Brain microvascular endothelial cell (primary cell): ENCODE results near the gene CCDC12.

Source experiments
- DNase-seq: peaks from one replicate; pipeline ENCODE4 v3.0.0-alpha.2; 2020
- H3K27ac ChIP-seq: fragments of 250-450 bp; sonication (Bioruptor Pico); 2 replicates; pipeline ENCODE4 v1.5.1; 2020; ENCODE audit warnings: mild to moderate bottlenecking, moderate library complexity
- H3K27me3 ChIP-seq: fragments of 250-450 bp; sonication (Bioruptor Pico); replicated peaks from 2 replicates; pipeline ENCODE4 v1.5.1; 2020; ENCODE audit warnings: mild to moderate bottlenecking
- H3K36me3 ChIP-seq: fragments of 250-450 bp; sonication (Bioruptor Pico); replicated peaks from 2 replicates; pipeline ENCODE4 v1.5.1; 2020; ENCODE audit warnings: mild to moderate bottlenecking
- H3K4me3 ChIP-seq: 2 replicates; pipeline ENCODE4 v1.5.1; 2011; ENCODE audit warnings: low read depth, mild to moderate bottlenecking, control low read depth, low read length, moderate library complexity
- CTCF ChIP-seq: IDR thresholded peaks from 2 replicates; pipeline ENCODE4 v1.5.1; 2011; ENCODE audit warnings: low read depth, mild to moderate bottlenecking, moderate library complexity, low read length, control low read depth, inconsistent platforms; ENCODE audit errors: missing control alignments
- in situ Hi-C: cut with HindIII; loops from 2 replicates; pipeline ENCODE4 v1.10.0; 2017; ENCODE audit warnings: low sequenced_read_pairs, low pct_ligation_motif_present

Gene CCDC12

GRCh38 chr3:46986782-46987310 is 10.3 kb upstream of the CCDC12 start:
- no peaks in the 10 kb centered on the region for H3K36me3 ChIP-seq
- in situ Hi-C loops = no loop called here
- H3K27me3 ChIP-seq = no peaks in the 10 kb centered on the region
- no peak overlapping the region for H3K4me3 ChIP-seq
- no peak overlapping the region for H3K27ac ChIP-seq
- no peak for TF ChIP-seq CTCF
- no peak for DNase-seq

- Histone ChIP-seq H3K27me3 (no peaks in the 10 kb centered on the region), H3K4me3 (no peak overlapping the region), H3K36me3 (no peaks in the 10 kb centered on the region), H3K27ac (no peak overlapping the region)
- no peak for TF ChIP-seq CTCF
- no peak for DNase-seq
- in situ Hi-C loops = no loop called here
These were observed 9.6 kb upstream of the CCDC12 start for GRCh38 chr3:46986055-46986730.

- H3K36me3 ChIP-seq = no peaks in the 10 kb centered on the region
- TF ChIP-seq CTCF = no peak
- DNase-seq = no peak
- H3K4me3 ChIP-seq = no peak overlapping the region
- H3K27me3 ChIP-seq = no peaks in the 10 kb centered on the region
- no peak overlapping the region for H3K27ac ChIP-seq
- in situ Hi-C loops = no loop called here
These were observed 9.0 kb upstream of the CCDC12 start for GRCh38 chr3:46985588-46985987.

- no peak for DNase-seq
- H3K36me3 ChIP-seq = no peaks in the 10 kb centered on the region
- in situ Hi-C loops = no loop called here
- H3K27me3 ChIP-seq = no peaks in the 10 kb centered on the region
- H3K4me3 ChIP-seq = no peak overlapping the region
- TF ChIP-seq CTCF = no peak
- H3K27ac ChIP-seq = no peak overlapping the region
These were observed 8.3 kb upstream of the CCDC12 start for GRCh38 chr3:46984591-46985459.

- no peak for DNase-seq
- no peak for TF ChIP-seq CTCF
- no peaks in the 10 kb centered on the region for H3K36me3 ChIP-seq
- no peak overlapping the region for H3K27ac ChIP-seq
- no peaks in the 10 kb centered on the region for H3K27me3 ChIP-seq
- H3K4me3 ChIP-seq = no peak overlapping the region
- in situ Hi-C loops = no loop called here
These were observed 6.0 kb upstream of the CCDC12 start for GRCh38 chr3:46982546-46982945.
